ENCODE measurements around the gene DUSP6.

Gene DUSP6

DNA sequence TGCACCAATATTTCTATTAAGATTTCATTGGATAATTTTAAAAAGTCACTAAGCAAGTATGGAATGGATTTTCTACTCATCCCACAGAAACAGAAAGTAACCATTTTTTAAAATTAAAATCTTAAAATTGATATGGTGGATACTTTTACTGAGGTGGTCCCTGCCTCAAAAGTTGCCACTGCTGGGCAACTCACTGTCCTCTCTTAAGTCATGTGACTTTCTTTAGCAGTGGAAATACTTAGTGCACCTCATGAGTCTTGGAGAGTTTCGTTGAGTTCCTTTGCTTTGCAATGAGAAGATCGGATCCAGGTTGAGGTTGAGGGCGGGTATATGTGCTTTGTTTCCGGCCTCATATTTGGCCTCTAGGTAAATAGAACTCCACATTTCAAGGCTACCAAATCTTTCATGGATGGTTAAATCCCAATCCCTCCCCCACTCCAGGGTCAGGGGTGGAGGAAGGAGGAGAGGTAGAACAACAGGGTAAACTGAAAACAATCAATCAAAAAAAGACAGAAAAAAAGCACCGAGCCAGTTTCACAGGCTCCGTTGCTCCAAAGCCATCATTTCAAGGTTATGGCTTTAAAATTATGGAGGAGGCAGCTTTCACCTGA is 39.5 kb upstream of the DUSP6 start:
- DNase-seq (ENCODE audit: low spot score), result no peak
- in situ Hi-C loops (cut with MboI; ENCODE audit: low sequenced_read_pairs, unreplicated experiment), result no loop called here
- TF ChIP-seq CTCF (IDR thresholded peaks at IDR 0.05; ENCODE audit: borderline replicate concordance, control extremely low read depth, extremely low read depth, insufficient read depth, missing control alignments), result no peak

- no peak for DNase-seq (ENCODE audit: low spot score)
- TF ChIP-seq CTCF (IDR thresholded peaks at IDR 0.05; ENCODE audit: borderline replicate concordance, control extremely low read depth, extremely low read depth, insufficient read depth, missing control alignments), result no peak
- in situ Hi-C loops (cut with MboI; ENCODE audit: low sequenced_read_pairs, unreplicated experiment), result no loop called here
Observed at GRCh38 chr12:89390802-89391673, 38.7 kb upstream of the DUSP6 start.

DNA sequence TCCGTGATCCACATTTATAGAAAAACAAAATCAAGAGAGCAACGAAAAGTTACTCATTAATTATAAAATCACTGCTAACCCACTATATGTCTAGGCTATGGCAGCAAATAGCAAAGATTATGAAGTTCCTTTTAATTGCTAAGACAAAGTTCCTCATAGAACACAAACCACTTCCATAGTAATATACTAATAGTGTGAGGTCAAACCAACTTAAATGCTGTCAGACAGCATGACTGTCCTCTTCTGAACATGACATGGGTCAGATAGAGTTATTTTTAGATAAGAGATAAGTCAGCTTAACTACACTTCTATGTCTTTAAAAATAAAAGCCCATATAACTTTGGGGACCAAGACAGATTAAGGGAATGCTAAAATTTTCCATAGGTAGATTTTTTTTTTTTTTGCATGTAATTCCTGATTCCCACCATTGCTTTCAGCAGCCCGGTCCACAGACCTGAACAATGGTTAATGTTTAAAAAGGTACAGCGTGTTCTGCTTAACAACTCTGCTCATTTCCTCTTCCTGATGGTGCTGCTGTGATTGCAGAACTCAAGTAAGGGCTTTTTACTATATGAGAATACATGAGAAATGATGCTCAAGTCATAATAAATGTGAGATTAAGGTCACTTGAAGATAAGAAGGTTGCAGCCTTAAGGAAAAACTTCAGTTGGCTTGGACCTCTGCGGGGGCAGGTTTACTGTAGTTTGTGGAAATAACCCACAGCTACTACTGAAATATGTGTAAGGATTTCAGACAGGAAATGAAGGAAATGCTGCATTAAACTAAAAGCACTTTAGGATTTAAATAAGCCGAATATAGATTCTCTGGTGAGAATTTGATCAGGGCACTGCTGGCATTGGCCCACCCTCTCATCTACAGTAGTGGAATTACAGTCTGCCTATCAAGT is 37.7 kb upstream of the DUSP6 start:
- in situ Hi-C loops (cut with MboI; ENCODE audit: low sequenced_read_pairs, unreplicated experiment), result no loop called here
- TF ChIP-seq CTCF (IDR thresholded peaks at IDR 0.05; ENCODE audit: borderline replicate concordance, control extremely low read depth, extremely low read depth, insufficient read depth, missing control alignments), result no peak
- no peak for DNase-seq (ENCODE audit: low spot score)

DNA sequence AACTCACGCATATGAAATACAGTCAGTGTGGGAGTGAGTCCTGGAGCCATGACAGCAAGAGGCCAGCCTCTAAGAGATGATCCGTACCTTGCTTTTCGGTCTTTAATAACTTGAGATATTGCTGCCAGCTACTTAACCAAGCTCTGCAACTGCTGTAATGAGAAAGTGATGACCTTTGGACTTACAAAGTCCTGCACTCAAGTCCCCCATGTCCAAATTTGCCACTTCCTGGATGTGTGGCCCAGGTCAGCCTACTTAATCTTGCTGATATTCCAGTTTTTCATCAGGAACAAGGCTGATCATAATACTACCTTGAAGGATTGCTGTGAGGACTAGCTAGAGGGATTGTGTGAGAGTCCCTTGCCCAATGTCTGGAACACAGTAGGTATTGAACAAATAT is 33.8 kb upstream of the DUSP6 start:
- in situ Hi-C loops (cut with MboI; ENCODE audit: low sequenced_read_pairs, unreplicated experiment), result no loop called here
- TF ChIP-seq CTCF (IDR thresholded peaks at IDR 0.05; ENCODE audit: borderline replicate concordance, control extremely low read depth, extremely low read depth, insufficient read depth, missing control alignments), result no peak
- no peak for DNase-seq (ENCODE audit: low spot score)

- DNase-seq (ENCODE audit: low spot score), result no peak
- TF ChIP-seq CTCF (IDR thresholded peaks at IDR 0.05; ENCODE audit: borderline replicate concordance, control extremely low read depth, extremely low read depth, insufficient read depth, missing control alignments), result no peak
- in situ Hi-C loops (cut with MboI; ENCODE audit: low sequenced_read_pairs, unreplicated experiment), result no loop called here
Observed at GRCh38 chr12:89384807-89385206, 32.5 kb upstream of the DUSP6 start.

GRCh38 chr12:89384050-89384758 is 31.9 kb upstream of the DUSP6 start:
- in situ Hi-C loops (cut with MboI; ENCODE audit: low sequenced_read_pairs, unreplicated experiment), result no loop called here
- no peak for DNase-seq (ENCODE audit: low spot score)
- TF ChIP-seq CTCF (IDR thresholded peaks at IDR 0.05; ENCODE audit: borderline replicate concordance, control extremely low read depth, extremely low read depth, insufficient read depth, missing control alignments), result no peak

Data from GM13976 (cell line).